ENCODE data around the gene ERC2.

ERC2 gene

GRCh38 chr3:55827786-55828185, 640.5 kb downstream of the ERC2 start:
- no peak for DNase-seq (ENCODE audit: low read depth in 2 of 2)

- DNase-seq (ENCODE audit: low read depth in 2 of 2), result no peak
These were observed 641.4 kb downstream of the ERC2 start for GRCh38 chr3:55826731-55827496.

GRCh38 chr3:55826097-55826496, 642.2 kb downstream of the ERC2 start:
- DNase-seq (ENCODE audit: low read depth in 2 of 2), result no peak

- no peak for DNase-seq (ENCODE audit: low read depth in 2 of 2)
These were observed 643.9 kb downstream of the ERC2 start for GRCh38 chr3:55824406-55824805.

GRCh38 chr3:55823829-55824228, 644.4 kb downstream of the ERC2 start:
- no peak for DNase-seq (ENCODE audit: low read depth in 2 of 2)

GRCh38 chr3:55823001-55823400, 645.3 kb downstream of the ERC2 start:
- DNase-seq (ENCODE audit: low read depth in 2 of 2), result no peak

- DNase-seq (ENCODE audit: low read depth in 2 of 2), result no peak
These were observed 649.3 kb downstream of the ERC2 start for GRCh38 chr3:55819005-55819404.

GRCh38 chr3:55818485-55818884, 649.8 kb downstream of the ERC2 start:
- no peak for DNase-seq (ENCODE audit: low read depth in 2 of 2)

GRCh38 chr3:55816794-55817576, 651.3 kb downstream of the ERC2 start:
- DNase-seq (ENCODE audit: low read depth in 2 of 2), result no peak

GRCh38 chr3:55815262-55815661, 653.0 kb downstream of the ERC2 start:
- DNase-seq (ENCODE audit: low read depth in 2 of 2), result no peak

GRCh38 chr3:55813268-55814097, 654.8 kb downstream of the ERC2 start:
- DNase-seq (ENCODE audit: low read depth in 2 of 2), result no peak

- DNase-seq (ENCODE audit: low read depth in 2 of 2), result no peak
These were observed 655.8 kb downstream of the ERC2 start for GRCh38 chr3:55812394-55813013.

GRCh38 chr3:55807210-55807609, 661.1 kb downstream of the ERC2 start:
- no peak for DNase-seq (ENCODE audit: low read depth in 2 of 2)

- DNase-seq (ENCODE audit: low read depth in 2 of 2), result no peak
These were observed 663.1 kb downstream of the ERC2 start for GRCh38 chr3:55805169-55805568.

- DNase-seq (ENCODE audit: low read depth in 2 of 2), result no peak
These were observed 663.8 kb downstream of the ERC2 start for GRCh38 chr3:55804170-55805095.

- DNase-seq (ENCODE audit: low read depth in 2 of 2), result no peak
These were observed 665.5 kb downstream of the ERC2 start for GRCh38 chr3:55802816-55803215.

GRCh38 chr3:55801676-55802075, 666.6 kb downstream of the ERC2 start:
- DNase-seq (ENCODE audit: low read depth in 2 of 2), result no peak

- no peak for DNase-seq (ENCODE audit: low read depth in 2 of 2)
These were observed 667.2 kb downstream of the ERC2 start for GRCh38 chr3:55801068-55801467.

GRCh38 chr3:55797775-55798174, 670.5 kb downstream of the ERC2 start:
- no peak for DNase-seq (ENCODE audit: low read depth in 2 of 2)

- no peak for DNase-seq (ENCODE audit: low read depth in 2 of 2)
These were observed 671.2 kb downstream of the ERC2 start for GRCh38 chr3:55797084-55797483.

- DNase-seq (ENCODE audit: low read depth in 2 of 2), result no peak
These were observed 671.7 kb downstream of the ERC2 start for GRCh38 chr3:55796533-55796932.

Data from stimulated activated CD8-positive, alpha-beta memory T cell treated with anti-CD3 and anti-CD28 coated beads, Interleukin-7, amount 100 ng/mL, for 1 hour (primary cell).